GM23338 (cell line): Measurements from ENCODE around the gene TCF7L1. TPM values are rescaled to one million over a fixed set of nuclear protein-coding genes. Genes with fewer than 3 reads are reported as not detected.

Source experiments
- ATAC-seq: fragments of 200-7000 bp; cut with Tn5 transposase; 3 replicates; pipeline ENCODE4 v1.9.1; 2020
- DNase-seq: peaks from one replicate; pipeline ENCODE4 v3.0.0-alpha.2; 2015; ENCODE audit warnings: low spot score
- H2AFZ ChIP-seq: fragments of 200-600 bp; sonication (generic); 2 replicates; pipeline ENCODE4 v1.8.0; 2016; ENCODE audit warnings: antibody characterized with exemption, mild to moderate bottlenecking, moderate library complexity
- H3F3A ChIP-seq: fragments of 200-600 bp; sonication (generic); replicated peaks from 2 replicates; pipeline ENCODE4 v1.8.0; 2017; ENCODE audit warnings: antibody characterized with exemption, mixed run types, low read depth
- H3K27ac ChIP-seq: fragments of 200-600 bp; sonication (generic); 2 replicates; pipeline ENCODE4 v1.6.1; 2016; ENCODE audit warnings: low read depth
- H3K27me3 ChIP-seq: fragments of 200-600 bp; sonication (generic); 2 replicates; pipeline ENCODE4 v1.8.0; 2016; ENCODE audit warnings: mild to moderate bottlenecking, mixed run types, moderate library complexity; ENCODE audit not compliant: insufficient read depth
- H3K36me3 ChIP-seq: fragments of 200-600 bp; sonication (generic); 2 replicates; pipeline ENCODE4 v1.8.0; 2016; ENCODE audit warnings: mild to moderate bottlenecking; ENCODE audit not compliant: insufficient read depth
- H3K4me1 ChIP-seq: fragments of 200-600 bp; sonication (generic); 2 replicates; pipeline ENCODE4 v1.8.0; 2016; ENCODE audit warnings: mild to moderate bottlenecking, moderate library complexity; ENCODE audit not compliant: insufficient read depth
- H3K4me2 ChIP-seq: fragments of 200-600 bp; sonication (generic); 2 replicates; pipeline ENCODE4 v1.7.1; 2017; ENCODE audit warnings: mixed run types
- H3K4me3 ChIP-seq: fragments of 200-600 bp; sonication (generic); 2 replicates; pipeline ENCODE4 v1.6.1; 2016; ENCODE audit warnings: mixed run types
- H3K79me2 ChIP-seq: fragments of 200-600 bp; sonication (generic); replicated peaks from 2 replicates; pipeline ENCODE4 v1.8.0; 2017; ENCODE audit warnings: mild to moderate bottlenecking; ENCODE audit not compliant: insufficient read depth
- H3K9me2 ChIP-seq: fragments of 200-600 bp; sonication (generic); 2 replicates; pipeline ENCODE4 v1.8.0; 2017; ENCODE audit not compliant: insufficient read depth
- H4K20me1 ChIP-seq: fragments of 200-600 bp; sonication (generic); replicated peaks from 2 replicates; pipeline ENCODE4 v1.8.0; 2017; ENCODE audit warnings: mild to moderate bottlenecking; ENCODE audit not compliant: insufficient read depth
- H3K27ac Mint-ChIP-seq: 2 replicates; pipeline ENCODE4 v1.8.0; 2020; ENCODE audit warnings: inconsistent platforms, mild to moderate bottlenecking, moderate library complexity, mixed read lengths
- H3K27me3 Mint-ChIP-seq: 3 replicates; pipeline ENCODE4 v1.8.0; 2022; ENCODE audit warnings: low read depth, mild to moderate bottlenecking, moderate library complexity, mixed read lengths, inconsistent platforms; ENCODE audit not compliant: insufficient read depth, poor library complexity
- H3K36me3 Mint-ChIP-seq: 3 replicates; pipeline ENCODE4 v1.8.0; 2021; ENCODE audit warnings: low read depth, mild to moderate bottlenecking, inconsistent platforms, moderate library complexity, mixed read lengths
- H3K4me1 Mint-ChIP-seq: 3 replicates; pipeline ENCODE4 v1.8.0; 2020; ENCODE audit warnings: mild to moderate bottlenecking, inconsistent platforms, mixed read lengths
- H3K4me3 Mint-ChIP-seq: 3 replicates; pipeline ENCODE4 v1.8.0; 2021; ENCODE audit warnings: moderate library complexity, mild to moderate bottlenecking, inconsistent platforms, mixed read lengths
- H3K9me3 Mint-ChIP-seq: 3 replicates; pipeline ENCODE4 v1.8.0; 2020; ENCODE audit warnings: moderate library complexity, mild to moderate bottlenecking, inconsistent platforms, mixed read lengths
- CREB1 ChIP-seq: fragments of 250-450 bp; sonication (Bioruptor Pico); IDR thresholded peaks from 2 replicates; pipeline ENCODE4 v1.5.0; 2020; ENCODE audit warnings: low read depth, mild to moderate bottlenecking, moderate library complexity
- CTCF ChIP-seq, 2 experiments: fragments of 200-600 bp in 1 of 2; sonication (generic) in 1 of 2; conservative IDR thresholded peaks; 2 replicates each; pipeline versions ENCODE4 v1.5.1 to v1.6.1; 2016 to 2017; ENCODE audit warnings: antibody characterized with exemption in 2 of 2, low read depth in 2 of 2, mild to moderate bottlenecking in 2 of 2, moderate library complexity in 1 of 2
- ETS1 ChIP-seq: IDR thresholded peaks from 2 replicates; pipeline ENCODE4 v1.6.1; 2016; ENCODE audit warnings: antibody characterized with exemption
- EZH2 ChIP-seq: fragments of 200-600 bp; sonication (generic); IDR thresholded peaks from one replicate; pipeline ENCODE4 v1.8.0; 2017; ENCODE audit warnings: antibody characterized with exemption, mild to moderate bottlenecking, low read depth; ENCODE audit not compliant: unreplicated experiment
- EZH2phosphoT487 ChIP-seq: fragments of 200-600 bp; sonication (generic); IDR thresholded peaks from one replicate; pipeline ENCODE4 v1.8.1; 2018; ENCODE audit warnings: antibody characterized with exemption; ENCODE audit not compliant: unreplicated experiment
- JUNB ChIP-seq: IDR thresholded peaks from one replicate; pipeline ENCODE4 v1.6.1; 2016; ENCODE audit warnings: antibody characterized with exemption; ENCODE audit not compliant: unreplicated experiment
- NANOG ChIP-seq: IDR thresholded peaks from 2 replicates; pipeline ENCODE4 v1.6.1; 2016; ENCODE audit warnings: antibody characterized with exemption, borderline replicate concordance
- POLR2AphosphoS5 ChIP-seq: IDR thresholded peaks from 2 replicates; pipeline ENCODE4 v1.6.1; 2016; ENCODE audit warnings: antibody characterized with exemption, low read depth
- STAT1 ChIP-seq: IDR thresholded peaks from one replicate; pipeline ENCODE4 v1.6.1; 2016; ENCODE audit warnings: antibody characterized with exemption; ENCODE audit not compliant: unreplicated experiment
- ZNF114 ChIP-seq: fragments of 250-450 bp; sonication (Bioruptor Pico); IDR thresholded peaks from 2 replicates; pipeline ENCODE4 v1.5.0; 2020; ENCODE audit warnings: mild to moderate bottlenecking, moderate library complexity
- ZNF331 ChIP-seq: fragments of 250-450 bp; sonication (Bioruptor Pico); IDR thresholded peaks from 2 replicates; pipeline ENCODE4 v1.5.0; 2020; ENCODE audit warnings: low read depth, mild to moderate bottlenecking, moderate library complexity
- ZNF462 ChIP-seq: fragments of 250-450 bp; sonication (Bioruptor Pico); IDR thresholded peaks from 2 replicates; pipeline ENCODE4 v1.5.0; 2020; ENCODE audit warnings: mild to moderate bottlenecking, moderate library complexity
- polyA plus RNA-seq: library from polyadenylated mRNA; unstranded; fragments of >200 nt; fragmentation: Nextera tagmentation; extraction: Ambion mirVana; gene quantifications from 2 replicates; pipeline ENCODE4 v1.2.1, GENCODE V29; 2016
- total RNA-seq: library from RNA; depleted of rRNA; stranded (reverse); fragments of >200 nt; shearing (Covaris generic); gene quantifications from 2 replicates; pipeline ENCODE4 v1.2.3, GENCODE V29; 2014

The TCF7L1 gene
- total and polyA plus RNA-seq, 2 experiments from 2014 or later, result 47.3 to 101 TPM

- H3K4me3 Mint-ChIP-seq, result no peak overlapping the region
- Histone ChIP-seq H3K4me3 (no peak overlapping the region), H3K36me3 (no peaks in the 10 kb centered on the region), H2AFZ (no peak overlapping the region), H3K27me3 (no peaks in the 10 kb centered on the region), H3K4me2 (no peak overlapping the region), H3K9me2 (no peaks in the 10 kb centered on the region), H3K79me2 (no peaks in the 10 kb centered on the region), H4K20me1 (no peaks in the 10 kb centered on the region; the same call in none of the 2 replicates), H3F3A (no peaks in the 10 kb centered on the region), H3K4me1 (no peaks in the 10 kb centered on the region), H3K27ac (no peak overlapping the region)
- ATAC-seq (no peak), DNase-seq (no peak)
- H3K27ac Mint-ChIP-seq, result no peak overlapping the region
- no peak for TF ChIP-seq EZH2
- no peak for TF ChIP-seq NANOG
- TF ChIP-seq CTCF (conservative IDR thresholded peaks at IDR 0.05; ENCODE audit: low read depth in 2 of 2), result no peak
- no peak for TF ChIP-seq ZNF462 (CRISPR knock-in tag)
- TF ChIP-seq ZNF114 (CRISPR knock-in tag), result no peak
- no peak for TF ChIP-seq ETS1
- no peak for TF ChIP-seq JUNB
- no peak for TF ChIP-seq EZH2phosphoT487
- TF ChIP-seq STAT1, result no peak
- no peak for TF ChIP-seq ZNF331 (CRISPR knock-in tag)
- no peak for TF ChIP-seq CREB1 (CRISPR knock-in tag)
- no peak for TF ChIP-seq POLR2AphosphoS5
- H3K36me3 Mint-ChIP-seq, result peaks cover 31% of the 10 kb centered on the region
- peaks cover 1% of the 10 kb centered on the region for H3K27me3 Mint-ChIP-seq
- H3K4me1 Mint-ChIP-seq, result peaks cover 6% of the 10 kb centered on the region
- no peaks in the 10 kb centered on the region for H3K9me3 Mint-ChIP-seq
These were observed 214.4 kb downstream of the TCF7L1 start for GRCh38 chr2:85347599-85347998.
